Measurements from ENCODE around the gene DPAGT1.

The DPAGT1 gene

GRCh38 chr11:119057000-119057769 lies 44.5 kb downstream of the DPAGT1 start, which contains the start of gene HYOU1:
HYOU1 (minus strand) TSS chr11:119057205; CDS start chr11:119056160, 1,045 bp downstream.
- peak; percentile 98 for DNase-seq (ENCODE audit: low spot score)

GRCh38 chr11:119056421-119056999 lies 45.1 kb downstream of the DPAGT1 start:
- peak; percentile 34 for DNase-seq (ENCODE audit: low spot score)

- DNase-seq (ENCODE audit: low spot score): peak; percentile 51
These were observed 45.8 kb downstream of the DPAGT1 start for GRCh38 chr11:119055901-119056300.

DNA sequence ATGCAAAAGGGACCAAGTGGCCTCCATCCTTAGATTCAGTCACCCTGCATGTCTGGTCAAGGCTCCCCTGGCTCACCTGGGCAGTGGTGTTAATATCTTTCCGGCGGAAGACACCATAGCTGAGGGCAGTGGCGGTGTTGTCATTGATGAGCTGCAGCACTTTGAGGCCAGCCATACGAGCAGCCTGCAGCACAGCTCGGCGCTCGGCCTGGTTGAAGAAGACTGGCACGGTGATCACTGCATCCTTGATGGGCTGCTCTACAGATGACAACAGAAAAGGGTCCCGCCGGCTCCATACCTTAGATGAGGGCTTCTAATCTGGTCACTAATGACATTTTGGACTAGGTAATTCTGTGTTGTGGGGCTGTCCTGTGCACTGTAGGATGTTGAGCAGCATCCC lies 47.2 kb downstream of the DPAGT1 start:
- no peak for DNase-seq (ENCODE audit: low spot score)

DNA sequence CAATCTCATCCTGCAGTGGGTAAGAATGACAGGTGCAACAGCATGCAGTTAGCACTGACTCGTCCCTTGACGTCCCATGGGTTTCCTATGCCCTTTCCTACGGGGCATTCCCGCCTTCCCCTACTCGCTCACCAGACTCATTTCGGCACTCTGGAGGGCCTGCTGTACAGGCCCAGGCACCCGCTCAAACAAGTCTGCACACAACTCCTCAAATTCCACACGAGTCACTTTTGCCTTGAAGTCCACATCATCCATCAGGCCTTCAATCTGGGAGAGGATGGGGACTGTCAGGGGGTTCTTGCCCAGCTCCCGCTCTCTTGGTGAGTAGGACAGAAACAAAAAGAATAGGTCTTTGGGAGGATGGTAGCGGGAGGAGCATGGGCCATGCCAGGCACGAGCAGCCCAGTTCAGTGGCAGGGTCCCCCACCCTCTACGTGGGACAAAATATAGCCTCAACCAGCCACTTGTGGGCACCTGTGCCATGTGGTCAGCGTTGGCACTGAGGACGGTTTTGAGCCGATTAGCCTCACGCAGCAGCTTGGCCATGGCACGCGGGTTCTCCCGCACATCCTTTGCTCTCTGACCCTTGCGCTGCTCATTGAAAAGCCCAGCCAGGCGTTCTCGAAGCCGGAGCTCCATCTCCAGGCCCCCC lies 49.4 kb downstream of the DPAGT1 start:
- no peak for DNase-seq (ENCODE audit: low spot score)

- DNase-seq (ENCODE audit: low spot score): no peak
These were observed 50.1 kb downstream of the DPAGT1 start for GRCh38 chr11:119051440-119052162.

- DNase-seq (ENCODE audit: low spot score): no peak
These were observed 52.6 kb downstream of the DPAGT1 start for GRCh38 chr11:119049081-119049480.

- DNase-seq (ENCODE audit: low spot score): no peak
These were observed 53.0 kb downstream of the DPAGT1 start for GRCh38 chr11:119048644-119049043.

GRCh38 chr11:119047205-119047604 lies 54.4 kb downstream of the DPAGT1 start:
- no peak for DNase-seq (ENCODE audit: low spot score)

Measured in kidney tubule cell (primary cell).